Ectodermal cell (in vitro differentiated cells): Measurements from ENCODE around the gene PWP2.
"Not testable (repeated sequence)": the region's sequence is repeated elsewhere in the genome, so short reads cannot be mapped to it uniquely, and the experiment has no call there.

Source experiments
- H3K27ac ChIP-seq: 2 replicates; pipeline ENCODE4 v1.7.0; 2013; ENCODE audit warnings: mild to moderate bottlenecking, low read depth, low read length; ENCODE audit not compliant: insufficient read depth, poor library complexity, severe bottlenecking
- H3K27me3 ChIP-seq: 2 replicates; pipeline ENCODE4 v1.7.0; 2013; ENCODE audit warnings: mild to moderate bottlenecking, low read length; ENCODE audit not compliant: insufficient read depth, control insufficient read depth, poor library complexity, severe bottlenecking
- H3K36me3 ChIP-seq: one replicate; pipeline ENCODE4 v1.7.0; 2013; ENCODE audit warnings: low read length; ENCODE audit not compliant: control insufficient read depth, insufficient read depth
- H3K4me1 ChIP-seq: one replicate; pipeline ENCODE4 v1.7.0; 2013; ENCODE audit warnings: low read length; ENCODE audit not compliant: control insufficient read depth, insufficient read depth
- H3K4me3 ChIP-seq: 2 replicates; pipeline ENCODE4 v1.7.0; 2013; ENCODE audit warnings: low read depth, low read length, control low read depth; ENCODE audit not compliant: insufficient read depth
- H3K9me3 ChIP-seq: 2 replicates; pipeline ENCODE4 v1.7.0; 2013; ENCODE audit warnings: mild to moderate bottlenecking, low read length, moderate library complexity; ENCODE audit not compliant: control insufficient read depth
- WGBS, 2 experiments: methylation state at CpG; one replicate each; pipeline ENCODE4 v1.1.7; 2013; ENCODE audit warnings: missing lambda C conversion rate in 2 of 2; 5-methylcytosine and 5-hydroxymethylcytosine counted together

The PWP2 gene

GRCh38 chr21:44150255-44150654 is 43.1 kb downstream of the PWP2 start:
- not testable (repeated sequence) for H3K9me3 ChIP-seq, H3K27ac ChIP-seq, H3K4me3 ChIP-seq, H3K27me3 ChIP-seq, H3K36me3 ChIP-seq, H3K4me1 ChIP-seq
- WGBS, 2 experiments = no CpG with 5 or more reads among the region's 10 CpGs

GRCh38 chr21:44153214-44153888 is 46.2 kb downstream of the PWP2 start:
- H3K9me3 ChIP-seq, H3K27me3 ChIP-seq, H3K4me1 ChIP-seq, H3K4me3 ChIP-seq, H3K27ac ChIP-seq, H3K36me3 ChIP-seq: not testable (repeated sequence)
- no CpG with 5 or more reads among the region's 21 CpGs for WGBS, 2 experiments

GRCh38 chr21:44153889-44154228 is 46.7 kb downstream of the PWP2 start:
- not testable (repeated sequence) for H3K4me1 ChIP-seq
- 95% methylated on average over 4 of the region's 17 CpGs; no CpG with 5 or more reads in 1 of the 2 experiments for WGBS, 2 experiments

GRCh38 chr21:44154816-44155230 is 47.6 kb downstream of the PWP2 start:
- WGBS, 2 experiments = no CpG with 5 or more reads among the region's 20 CpGs
- H3K36me3 ChIP-seq, H3K27ac ChIP-seq: not testable (repeated sequence)

More at GRCh38 chr21:44153889-44154228, 46.7 kb downstream of the PWP2 start:
- H3K4me3 ChIP-seq, H3K27me3 ChIP-seq, H3K9me3 ChIP-seq, H3K36me3 ChIP-seq, H3K27ac ChIP-seq: not testable (repeated sequence)

GRCh38 chr21:44155231-44155993 is 48.2 kb downstream of the PWP2 start:
- H3K9me3 ChIP-seq, H3K27me3 ChIP-seq, H3K4me1 ChIP-seq, H3K36me3 ChIP-seq, H3K27ac ChIP-seq, H3K4me3 ChIP-seq: not testable (repeated sequence)
- WGBS, 2 experiments = no CpG with 5 or more reads among the region's 38 CpGs

More at GRCh38 chr21:44154816-44155230, 47.6 kb downstream of the PWP2 start:
- H3K4me3 ChIP-seq, H3K4me1 ChIP-seq, H3K9me3 ChIP-seq, H3K27me3 ChIP-seq: not testable (repeated sequence)

GRCh38 chr21:44155994-44156380 is 48.8 kb downstream of the PWP2 start:
- H3K4me3 ChIP-seq, H3K36me3 ChIP-seq, H3K27me3 ChIP-seq, H3K27ac ChIP-seq, H3K9me3 ChIP-seq, H3K4me1 ChIP-seq: not testable (repeated sequence)
- no CpG with 5 or more reads among the region's 8 CpGs for WGBS, 2 experiments

GRCh38 chr21:44157439-44158081 is 50.4 kb downstream of the PWP2 start:
- not testable (repeated sequence) for H3K36me3 ChIP-seq, H3K4me1 ChIP-seq, H3K9me3 ChIP-seq, H3K27ac ChIP-seq, H3K4me3 ChIP-seq, H3K27me3 ChIP-seq
- no CpG with 5 or more reads among the region's 28 CpGs for WGBS, 2 experiments

GRCh38 chr21:44158082-44158468 is 50.9 kb downstream of the PWP2 start:
- not testable (repeated sequence) for H3K27ac ChIP-seq, H3K9me3 ChIP-seq, H3K36me3 ChIP-seq, H3K27me3 ChIP-seq, H3K4me1 ChIP-seq, H3K4me3 ChIP-seq
- no CpG with 5 or more reads among the region's 7 CpGs for WGBS, 2 experiments

GRCh38 chr21:44159349-44160297 is 52.4 kb downstream of the PWP2 start:
- H3K27me3 ChIP-seq, H3K4me3 ChIP-seq, H3K4me1 ChIP-seq, H3K27ac ChIP-seq, H3K9me3 ChIP-seq, H3K36me3 ChIP-seq: not testable (repeated sequence)
- no CpG with 5 or more reads among the region's 30 CpGs for WGBS, 2 experiments

GRCh38 chr21:44160298-44160672 is 53.1 kb downstream of the PWP2 start:
- H3K9me3 ChIP-seq, H3K27me3 ChIP-seq, H3K4me3 ChIP-seq, H3K36me3 ChIP-seq, H3K4me1 ChIP-seq, H3K27ac ChIP-seq: not testable (repeated sequence)
- WGBS, 2 experiments = no CpG with 5 or more reads among the region's 15 CpGs
